Naive thymus-derived CD8-positive, alpha-beta T cell (primary cell): ENCODE measurements around the gene DUSP12. TPM values are rescaled to one million over a fixed set of nuclear protein-coding genes. Genes with fewer than 3 reads are reported as not detected.

ENCODE experiments used
- ATAC-seq, 2 donors: fragments of 150-1000 bp; cut with Tn5 transposase in 1 of 2; sonication (Bioruptor Pico), chemical (Tn5 transposase) in 1 of 2; 1 replicate in 1 of 2; 2 replicates in 1 of 2; pipeline ENCODE4 v1.10.0; 2021; ENCODE audit warnings: mild to moderate bottlenecking in 2 of 2, moderate library complexity in 2 of 2
- POLR2A ChIA-PET: fragments of 350-600 bp; sonication (Branson Sonifier 250); formaldehyde crosslinking; loops from one replicate; lab custom pipeline; 2021; ENCODE audit warnings: antibody characterized with exemption; lab: Charles Lee
- DNase-seq, 10 donors: peaks; one replicate each; pipeline versions ENCODE4 v3.0.0 to v3.0.0-alpha.2; 2020 to 2022
- H3K27ac Mint-ChIP-seq, 10 donors: one replicate each; pipeline ENCODE4 v1.8.0; 2020 to 2022; ENCODE audit warnings: mild to moderate bottlenecking in 10 of 10, mixed read lengths in 10 of 10, moderate library complexity in 4 of 10, inconsistent platforms in 1 of 10
- H3K27me3 Mint-ChIP-seq, 5 donors: one replicate each; pipeline ENCODE4 v1.8.0; 2021 to 2022; ENCODE audit warnings: mixed read lengths in 5 of 5
- H3K36me3 Mint-ChIP-seq, 3 donors: one replicate each; pipeline ENCODE4 v1.8.0; 2020 to 2022; ENCODE audit warnings: mixed read lengths in 3 of 3, mild to moderate bottlenecking in 2 of 3, inconsistent platforms in 1 of 3
- H3K4me1 Mint-ChIP-seq, 4 donors: one replicate each; pipeline ENCODE4 v1.8.0; 2021 to 2022; ENCODE audit warnings: mixed read lengths in 4 of 4
- H3K4me3 Mint-ChIP-seq, 10 donors: one replicate each; pipeline ENCODE4 v1.8.0; 2020 to 2022; ENCODE audit warnings: mild to moderate bottlenecking in 10 of 10, mixed read lengths in 10 of 10, moderate library complexity in 6 of 10, inconsistent platforms in 1 of 10
- H3K9me3 Mint-ChIP-seq, 9 donors: one replicate each; pipeline ENCODE4 v1.8.0; 2020 to 2022; ENCODE audit warnings: mixed read lengths in 9 of 9, mild to moderate bottlenecking in 3 of 9, inconsistent platforms in 1 of 9, moderate library complexity in 1 of 9
- polyA plus RNA-seq, 3 donors: library from polyadenylated mRNA; unstranded; fragments of 300-500 nt; fragmentation: Illumina TruSeq; gene quantifications; one replicate each; pipeline ENCODE4 v1.2.3, GENCODE V29; 2021
- total RNA-seq, 8 experiments: library from RNA in 2 of 8; stranded (reverse) in 2 of 8; gene quantifications; one replicate each; pipeline ENCODE4 v1.2.3 and lab custom pipeline; 2021 to 2026

Gene DUSP12
- total and polyA plus RNA-seq, 5 experiments from 2014 or later: 38.4 to 73.1 (median 62.7) TPM

- H3K27me3 Mint-ChIP-seq: no peaks in the 10 kb centered on the region
- POLR2A ChIA-PET: no interaction called here
- H3K4me3 Mint-ChIP-seq: peak overlapping the region in 1 of 10 donors; percentile 4
Measured at GRCh38 chr1:161777261-161777660, 27.7 kb downstream of the DUSP12 start.

DNA sequence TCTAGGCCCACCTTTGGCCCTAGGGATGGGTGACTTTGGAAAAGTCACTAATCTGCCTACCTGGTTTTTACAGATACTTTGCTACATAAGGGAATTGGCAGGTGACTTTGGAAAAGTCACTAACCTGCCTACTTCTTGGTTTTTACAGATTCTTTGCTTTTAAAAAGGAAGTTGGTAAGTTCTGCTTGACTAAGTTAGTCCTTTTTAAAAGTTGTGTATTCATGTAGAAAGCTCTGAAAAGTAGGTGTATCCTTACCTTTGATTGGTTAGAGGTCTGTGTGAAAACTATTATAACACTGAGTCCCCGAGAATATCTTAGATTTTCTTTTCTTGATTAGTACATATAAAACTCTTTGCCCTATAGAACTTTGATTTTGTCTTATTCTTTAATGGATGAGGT, 28.9 kb downstream of the DUSP12 start:
- POLR2A ChIA-PET: no interaction called here
- DNase-seq: no peak
- Mint-ChIP-seq H3K27ac (peak overlapping the region in 1 of 10 donors; percentile 28), H3K9me3 (no peaks in the 10 kb centered on the region), H3K4me1 (peaks cover 0 to 8% (median 5%) of the 10 kb centered on the region in 4 donors), H3K27me3 (no peaks in the 10 kb centered on the region), H3K4me3 (no peak overlapping the region), H3K36me3 (peaks cover 0 to 41% (median 13%) of the 10 kb centered on the region in 3 donors)
- ATAC-seq: no peak

More at GRCh38 chr1:161777261-161777660, 27.7 kb downstream of the DUSP12 start:
- H3K9me3 Mint-ChIP-seq: no peaks in the 10 kb centered on the region
- DNase-seq (no peak), ATAC-seq (peak; percentile 56 to 73)
- peaks cover 0 to 8% (median 5%) of the 10 kb centered on the region in 4 donors for H3K4me1 Mint-ChIP-seq
- peak overlapping the region in 2 of 10 donors; percentile 0 to 57 for H3K27ac Mint-ChIP-seq
- peaks cover 0 to 31% (median 6%) of the 10 kb centered on the region in 3 donors for H3K36me3 Mint-ChIP-seq

DNA sequence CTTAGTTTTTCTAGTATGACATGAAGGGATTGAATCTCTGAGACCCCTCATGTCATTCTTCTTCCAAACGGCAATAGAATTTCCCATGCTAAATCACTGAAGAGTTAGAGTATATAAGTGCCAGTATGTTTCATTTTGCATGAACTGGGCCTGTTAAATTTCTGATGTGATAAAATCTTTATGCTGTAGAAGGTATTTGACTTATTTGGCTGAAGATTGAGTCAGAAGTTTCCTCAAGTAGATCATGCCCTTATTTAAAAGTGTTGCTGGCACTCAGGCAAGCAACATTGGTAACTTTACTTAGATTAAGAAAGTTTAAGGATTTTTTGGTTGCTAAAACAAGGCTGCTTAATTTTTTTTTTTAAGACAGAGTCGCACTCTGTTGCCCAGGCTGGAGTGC, 29.8 kb downstream of the DUSP12 start:
- no peak for DNase-seq
- POLR2A ChIA-PET: no interaction called here
- H3K27ac Mint-ChIP-seq: no peak overlapping the region
- peaks cover 0 to 49% (median 11%) of the 10 kb centered on the region in 3 donors for H3K36me3 Mint-ChIP-seq
- H3K4me3 Mint-ChIP-seq: no peak overlapping the region
- H3K9me3 Mint-ChIP-seq: no peaks in the 10 kb centered on the region
- H3K27me3 Mint-ChIP-seq: no peaks in the 10 kb centered on the region
- ATAC-seq: no peak
- H3K4me1 Mint-ChIP-seq: peaks cover 0 to 6% (median 5%) of the 10 kb centered on the region in 4 donors

GRCh38 chr1:161781995-161782394, 32.4 kb downstream of the DUSP12 start:
- peaks cover 5 to 72% (median 13%) of the 10 kb centered on the region in 3 donors for H3K36me3 Mint-ChIP-seq
- no peaks in the 10 kb centered on the region for H3K27me3 Mint-ChIP-seq
- peaks cover 0 to 9% (median 5%) of the 10 kb centered on the region in 4 donors for H3K4me1 Mint-ChIP-seq
- H3K27ac Mint-ChIP-seq: peak overlapping the region in 2 of 10 donors; percentile 13 to 23
- no peak overlapping the region for H3K4me3 Mint-ChIP-seq
- no peak for ATAC-seq
- DNase-seq: no peak
- POLR2A ChIA-PET: no interaction called here
- H3K9me3 Mint-ChIP-seq: no peaks in the 10 kb centered on the region

- H3K9me3 Mint-ChIP-seq: no peaks in the 10 kb centered on the region
- H3K4me3 Mint-ChIP-seq: no peak overlapping the region
- DNase-seq: no peak
- no peak for ATAC-seq
- no peaks in the 10 kb centered on the region for H3K27me3 Mint-ChIP-seq
- H3K4me1 Mint-ChIP-seq: peaks cover 0 to 8% (median 5%) of the 10 kb centered on the region in 4 donors
- POLR2A ChIA-PET: no interaction called here
- H3K36me3 Mint-ChIP-seq: peaks cover 5 to 76% (median 13%) of the 10 kb centered on the region in 3 donors
- peak overlapping the region in 1 of 10 donors; percentile 33 for H3K27ac Mint-ChIP-seq
Measured at GRCh38 chr1:161782886-161783285, 33.3 kb downstream of the DUSP12 start.

DNA sequence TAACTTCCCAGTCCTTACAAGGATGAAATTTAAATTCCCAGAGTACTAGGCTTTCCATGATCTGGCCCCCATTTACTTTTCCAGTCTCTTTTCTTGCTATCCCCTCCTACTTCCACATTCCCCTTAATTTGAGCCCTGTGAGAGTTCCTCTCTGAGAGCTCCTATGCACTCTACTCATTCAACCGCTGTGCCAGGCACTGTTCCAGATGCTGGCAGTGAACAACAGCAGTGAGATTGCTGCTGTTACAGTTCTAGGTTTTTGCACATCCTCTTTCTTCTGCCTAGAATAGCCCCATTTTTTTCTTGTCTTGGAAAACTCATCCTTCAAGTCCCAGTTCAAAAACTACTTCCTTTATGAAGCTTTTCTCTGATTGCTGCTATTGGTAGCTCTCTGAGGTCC, 35.4 kb downstream of the DUSP12 start:
- POLR2A ChIA-PET: no interaction called here
- Mint-ChIP-seq H3K27me3 (no peaks in the 10 kb centered on the region), H3K4me1 (peaks cover 0 to 6% (median 2%) of the 10 kb centered on the region in 4 donors), H3K36me3 (peaks cover 5 to 76% (median 14%) of the 10 kb centered on the region in 3 donors), H3K27ac (peak overlapping the region in 4 of 10 donors; percentile 30 to 72 (median 61)), H3K9me3 (no peaks in the 10 kb centered on the region), H3K4me3 (no peak overlapping the region)
- DNase-seq: no peak
- ATAC-seq: no peak

- H3K27ac Mint-ChIP-seq: peak overlapping the region in 4 of 10 donors; percentile 66 to 78 (median 73)
- ATAC-seq (no peak), DNase-seq (no peak)
- H3K27me3 Mint-ChIP-seq: no peaks in the 10 kb centered on the region
- H3K36me3 Mint-ChIP-seq: peaks cover 5 to 84% (median 20%) of the 10 kb centered on the region in 3 donors
- H3K4me1 Mint-ChIP-seq: peaks cover 0 to 6% (median 2%) of the 10 kb centered on the region in 4 donors
- H3K4me3 Mint-ChIP-seq: no peak overlapping the region
- no peaks in the 10 kb centered on the region for H3K9me3 Mint-ChIP-seq
- POLR2A ChIA-PET: no interaction called here
Measured at GRCh38 chr1:161787355-161787754, 37.8 kb downstream of the DUSP12 start.

DNA sequence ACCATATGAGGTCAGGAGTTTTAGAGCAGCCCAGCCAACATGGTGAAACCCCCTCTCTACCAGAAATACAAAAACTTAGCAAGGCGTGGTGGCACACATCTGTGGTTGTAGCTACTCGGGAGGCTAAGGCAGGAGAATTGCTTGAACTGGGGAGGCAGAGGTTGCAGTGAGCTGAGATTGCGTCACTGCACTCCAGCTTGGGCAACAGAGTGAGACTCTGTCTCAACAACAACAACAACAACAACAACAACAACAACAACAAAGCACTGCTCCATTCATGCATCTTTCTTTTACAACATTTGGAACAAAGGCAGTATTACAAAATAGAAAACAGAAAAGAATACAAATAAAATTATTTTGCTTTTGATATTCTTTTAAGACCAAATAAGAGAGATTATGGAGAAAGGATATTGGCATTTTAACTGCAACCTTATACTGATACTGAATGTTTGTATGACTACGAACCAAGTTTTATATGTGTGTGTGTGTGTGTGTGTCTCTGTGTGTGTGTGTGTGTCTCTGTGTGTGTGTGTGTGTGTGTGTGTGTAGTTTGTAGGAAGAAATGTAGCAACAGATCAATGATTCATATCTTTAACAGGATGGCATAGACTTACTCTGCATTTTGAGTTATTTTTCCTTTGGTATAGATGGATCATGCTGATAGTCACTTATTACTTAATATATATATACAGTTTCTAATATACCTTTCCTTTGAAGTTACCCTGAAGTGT, 41.2 kb downstream of the DUSP12 start:
- DNase-seq: no peak
- Mint-ChIP-seq H3K9me3 (no peaks in the 10 kb centered on the region), H3K4me1 (peaks cover 3 to 8% (median 5%) of the 10 kb centered on the region in 4 donors), H3K4me3 (no peak overlapping the region), H3K27ac (peak overlapping the region in 3 of 10 donors; percentile 14 to 61 (median 31)), H3K27me3 (no peaks in the 10 kb centered on the region), H3K36me3 (peaks cover 11 to 87% (median 35%) of the 10 kb centered on the region in 3 donors)
- POLR2A ChIA-PET: interaction anchor here (0.9 kb wide), 1 partner anchor 246 kb away, joined by 3 read pairs; no protein-coding TSS in a partner anchor
- no peak for ATAC-seq

DNA sequence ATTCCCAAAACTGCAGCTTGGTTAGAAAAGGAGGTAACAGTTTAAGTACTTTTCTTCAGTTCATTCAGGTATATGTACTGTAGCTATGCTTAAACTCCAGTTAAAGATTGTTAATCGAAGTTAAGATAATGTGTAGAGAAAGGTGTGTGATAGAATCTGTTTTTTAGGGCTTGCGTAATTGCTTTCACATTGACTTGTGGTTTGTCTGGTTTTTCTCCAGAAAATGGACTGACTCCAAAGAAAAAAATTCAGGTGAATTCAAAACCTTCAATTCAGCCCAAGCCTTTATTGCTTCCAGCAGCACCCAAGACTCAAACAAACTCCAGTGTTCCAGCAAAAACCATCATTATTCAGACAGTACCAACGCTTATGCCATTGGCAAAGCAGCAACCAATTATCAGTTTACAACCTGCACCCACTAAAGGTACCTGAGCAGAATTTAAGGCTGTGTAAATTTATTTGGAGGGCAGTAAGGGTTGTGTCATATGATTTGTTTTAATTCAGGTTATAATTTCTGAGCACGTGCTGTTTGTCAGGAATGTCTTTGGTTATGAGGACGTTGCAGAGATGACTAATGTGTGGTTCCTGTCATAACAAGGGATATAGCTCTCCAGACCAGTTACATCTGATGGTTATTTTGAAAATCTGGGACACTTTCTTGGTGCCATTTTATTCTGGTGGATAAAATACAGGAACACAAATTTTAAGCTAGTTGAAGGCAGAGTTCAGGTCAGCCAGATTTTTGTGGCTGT, 42.5 kb downstream of the DUSP12 start:
- no peak for ATAC-seq
- no peak for DNase-seq
- peaks cover 3 to 8% (median 5%) of the 10 kb centered on the region in 4 donors for H3K4me1 Mint-ChIP-seq
- no peak overlapping the region for H3K27ac Mint-ChIP-seq
- POLR2A ChIA-PET: interaction anchor here (0.9 kb wide), 1 partner anchor 245 kb away, joined by 3 read pairs; no protein-coding TSS in a partner anchor
- H3K36me3 Mint-ChIP-seq: peaks cover 6 to 87% (median 37%) of the 10 kb centered on the region in 3 donors
- H3K9me3 Mint-ChIP-seq: no peaks in the 10 kb centered on the region
- H3K27me3 Mint-ChIP-seq: no peaks in the 10 kb centered on the region
- H3K4me3 Mint-ChIP-seq: no peak overlapping the region

GRCh38 chr1:161792740-161793139, 43.2 kb downstream of the DUSP12 start:
- H3K27ac Mint-ChIP-seq: peak overlapping the region in 1 of 10 donors; percentile 3
- POLR2A ChIA-PET: interaction anchor here (0.7 kb wide), 1 partner anchor 245 kb away, joined by 3 read pairs; no protein-coding TSS in a partner anchor
- peak in 4 of 10 donors; percentile 9 to 56 (median 50) for DNase-seq

GRCh38 chr1:161799792-161800191, 50.2 kb downstream of the DUSP12 start:
- Mint-ChIP-seq H3K27me3 (no peaks in the 10 kb centered on the region), H3K36me3 (peaks cover 8 to 82% (median 25%) of the 10 kb centered on the region in 3 donors), H3K9me3 (no peaks in the 10 kb centered on the region), H3K27ac (peak overlapping the region in 1 of 10 donors; percentile 27), H3K4me3 (no peak overlapping the region), H3K4me1 (peaks cover 0 to 4% (median 2%) of the 10 kb centered on the region in 4 donors)
- POLR2A ChIA-PET: no interaction called here
- no peak for DNase-seq
- ATAC-seq: no peak

More at GRCh38 chr1:161792740-161793139, 43.2 kb downstream of the DUSP12 start:
- Mint-ChIP-seq H3K9me3 (no peaks in the 10 kb centered on the region), H3K4me3 (no peak overlapping the region), H3K36me3 (peaks cover 6 to 88% (median 42%) of the 10 kb centered on the region in 3 donors), H3K27me3 (no peaks in the 10 kb centered on the region), H3K4me1 (peaks cover 3 to 6% (median 5%) of the 10 kb centered on the region in 4 donors)
- peak; percentile 39 to 41 for ATAC-seq

GRCh38 chr1:161801955-161802354, 52.4 kb downstream of the DUSP12 start:
- peak overlapping the region in 2 of 10 donors; percentile 28 to 39 for H3K27ac Mint-ChIP-seq
- peaks cover 8 to 76% (median 23%) of the 10 kb centered on the region in 3 donors for H3K36me3 Mint-ChIP-seq
- H3K4me1 Mint-ChIP-seq: peaks cover 2 to 13% (median 6%) of the 10 kb centered on the region in 4 donors
- POLR2A ChIA-PET: no interaction called here
- H3K27me3 Mint-ChIP-seq: no peaks in the 10 kb centered on the region
- ATAC-seq (no peak), DNase-seq (no peak)
- H3K9me3 Mint-ChIP-seq: no peaks in the 10 kb centered on the region
- H3K4me3 Mint-ChIP-seq: no peak overlapping the region
